PFSK-1 (cell line): Measurements from ENCODE around the gene BPIFB1.
A peak's percentile ranks its signal among the peaks of the same experiment; 100 is the strongest.

Source experiments
- FOXP2 ChIP-seq: optimal IDR thresholded peaks from 2 replicates; pipeline ENCODE3; 2011; ENCODE audit warnings: borderline replicate concordance, control low read depth, inconsistent platforms; ENCODE audit not compliant: insufficient read depth; ENCODE audit errors: extremely low read length, extremely low read depth
- POLR2AphosphoS5 ChIP-seq: IDR thresholded peaks from 2 replicates; pipeline ENCODE4 v1.6.1; 2012; ENCODE audit warnings: low read depth, mild to moderate bottlenecking, control low read depth, low read length, moderate library complexity
- REST ChIP-seq, 2 experiments: IDR thresholded peaks; 2 replicates each; pipeline versions ENCODE4 v1.6.1 to v1.8.0; 2011 to 2012; ENCODE audit warnings: low read depth in 2 of 2, low read length in 2 of 2, control low read depth in 1 of 2, inconsistent platforms in 1 of 2, mild to moderate bottlenecking in 1 of 2, moderate library complexity in 1 of 2; ENCODE audit not compliant: insufficient read depth in 1 of 2
- SIN3A ChIP-seq: IDR thresholded peaks from 2 replicates; pipeline ENCODE4 v1.6.1; 2012; ENCODE audit warnings: mild to moderate bottlenecking, low read length, moderate library complexity, borderline replicate concordance; ENCODE audit not compliant: insufficient read depth
- TAF1 ChIP-seq: IDR thresholded peaks from 2 replicates; pipeline ENCODE4 v1.6.1; 2012; ENCODE audit warnings: low read length, control low read depth, borderline replicate concordance; ENCODE audit not compliant: insufficient read depth

BPIFB1 gene

GRCh38 chr20:33299111-33299603 lies 16.1 kb downstream of the BPIFB1 start:
- TF ChIP-seq FOXP2 (peak; percentile 21), TAF1 (no peak)

GRCh38 chr20:33301192-33301930 lies 18.3 kb downstream of the BPIFB1 start:
- TF ChIP-seq POLR2AphosphoS5 (no peak), REST (IDR thresholded peaks at IDR 0.05; ENCODE audit: insufficient read depth in 1 of 2, low read depth in 2 of 2, low read length in 2 of 2) (no peak), TAF1 (no peak), FOXP2 (no peak), SIN3A (no peak)

DNA sequence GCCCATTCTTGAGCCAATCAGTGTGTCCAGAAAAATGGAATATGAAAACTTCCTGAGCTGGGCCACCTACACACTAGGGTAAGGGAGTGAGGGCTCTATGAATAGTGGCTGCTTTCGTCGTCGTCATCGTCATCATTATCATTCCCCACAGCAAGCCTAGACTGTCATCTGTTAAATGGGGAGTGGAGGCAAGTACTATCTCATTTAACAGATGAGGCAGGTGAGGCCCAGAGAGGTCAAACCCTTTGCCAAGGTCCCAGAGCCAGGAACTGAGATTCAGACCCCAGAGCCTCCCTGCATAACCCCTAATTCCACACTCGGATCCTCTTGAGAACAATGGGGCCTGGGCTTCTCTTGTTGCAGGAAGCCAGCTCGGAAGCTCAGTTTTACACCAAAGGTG lies 20.6 kb downstream of the BPIFB1 start:
- TF ChIP-seq SIN3A, result no peak
- TF ChIP-seq REST (IDR thresholded peaks at IDR 0.05; ENCODE audit: insufficient read depth in 1 of 2, low read depth in 2 of 2, low read length in 2 of 2), result no peak
- no peak for TF ChIP-seq TAF1
- no peak for TF ChIP-seq POLR2AphosphoS5
- TF ChIP-seq FOXP2, result no peak

- TF ChIP-seq SIN3A, result no peak
- TF ChIP-seq REST (IDR thresholded peaks at IDR 0.05; ENCODE audit: insufficient read depth in 1 of 2, low read depth in 2 of 2, low read length in 2 of 2), result no peak
- no peak for TF ChIP-seq POLR2AphosphoS5
- TF ChIP-seq FOXP2, result no peak
- no peak for TF ChIP-seq TAF1
Measured at GRCh38 chr20:33304046-33304445, 21.0 kb downstream of the BPIFB1 start.

DNA sequence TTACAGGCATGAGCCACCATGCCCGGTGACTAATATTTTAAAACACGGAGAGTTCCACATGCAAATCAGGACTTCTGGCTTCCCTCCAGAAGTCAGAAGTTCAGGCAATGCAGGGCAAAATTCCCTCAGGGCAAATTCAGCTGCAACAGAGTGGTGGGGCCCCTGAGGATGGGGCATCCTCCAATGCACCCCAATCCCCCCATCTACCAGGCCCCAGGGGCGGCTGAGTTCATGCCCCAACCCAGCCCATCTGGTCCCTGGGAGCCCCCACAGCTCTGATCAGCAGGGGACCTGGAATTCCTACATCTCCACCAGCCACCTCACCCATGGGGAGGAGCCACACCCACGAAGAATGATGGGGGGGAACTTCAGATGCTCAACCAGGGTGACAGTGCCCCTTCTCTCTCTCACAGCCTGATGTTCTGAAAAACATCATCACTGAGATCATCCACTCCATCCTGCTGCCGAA lies 22.6 kb downstream of the BPIFB1 start:
- TF ChIP-seq TAF1, result no peak
- no peak for TF ChIP-seq SIN3A
- no peak for TF ChIP-seq FOXP2

- TF ChIP-seq TAF1 (no peak), SIN3A (no peak), REST (IDR thresholded peaks at IDR 0.05; ENCODE audit: insufficient read depth in 1 of 2, low read depth in 2 of 2, low read length in 2 of 2) (no peak), FOXP2 (no peak)
Measured at GRCh38 chr20:33306228-33306627, 23.2 kb downstream of the BPIFB1 start.
